PFSK-1 (cell line): Measurements from ENCODE around the gene GABARAPL2.

Experiments used
- FOXP2 ChIP-seq: optimal IDR thresholded peaks from 2 replicates; pipeline ENCODE3; 2011; ENCODE audit warnings: borderline replicate concordance, control low read depth, inconsistent platforms; ENCODE audit not compliant: insufficient read depth; ENCODE audit errors: extremely low read length, extremely low read depth
- POLR2AphosphoS5 ChIP-seq: IDR thresholded peaks from 2 replicates; pipeline ENCODE4 v1.6.1; 2012; ENCODE audit warnings: low read depth, mild to moderate bottlenecking, control low read depth, low read length, moderate library complexity
- SIN3A ChIP-seq: IDR thresholded peaks from 2 replicates; pipeline ENCODE4 v1.6.1; 2012; ENCODE audit warnings: mild to moderate bottlenecking, low read length, moderate library complexity, borderline replicate concordance; ENCODE audit not compliant: insufficient read depth
- TAF1 ChIP-seq: IDR thresholded peaks from 2 replicates; pipeline ENCODE4 v1.6.1; 2012; ENCODE audit warnings: low read length, control low read depth, borderline replicate concordance; ENCODE audit not compliant: insufficient read depth

- TF ChIP-seq SIN3A = no peak
- TF ChIP-seq TAF1 = no peak
- no peak for TF ChIP-seq POLR2AphosphoS5
- no peak for TF ChIP-seq FOXP2
These were observed 36.2 kb upstream of the GABARAPL2 start for GRCh38 chr16:75529959-75530358.
